UCSD-AML1 (cell line): ENCODE results near the gene HCN1.
"Not testable (repeated sequence)": the region's sequence is repeated elsewhere in the genome, so short reads cannot be mapped to it uniquely, and the experiment has no call there.

Experiments used
- DNase-seq: peaks from one replicate; lab custom pipeline; 2025; ENCODE audit not compliant: unreplicated experiment; lab: John Stamatoyannopoulos, UW

Gene HCN1

DNA sequence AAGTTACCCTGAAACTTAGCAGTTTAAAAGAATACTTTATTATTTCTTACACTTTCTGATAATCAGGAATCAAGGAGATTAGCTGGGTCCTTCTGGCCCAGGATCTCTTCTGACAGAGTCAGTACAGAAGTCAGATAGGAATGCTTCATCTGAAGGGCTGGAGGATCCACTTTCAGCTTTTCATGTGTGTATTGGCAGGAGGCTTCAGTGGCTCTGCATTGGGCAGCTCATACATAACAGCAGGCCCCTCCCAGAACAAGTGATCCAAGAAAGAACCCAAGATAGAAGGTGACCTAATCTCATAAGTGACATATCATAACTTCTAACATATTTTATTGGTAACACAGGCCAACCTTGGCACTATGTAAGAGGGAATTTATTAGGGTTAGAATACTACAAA, 258.4 kb downstream of the HCN1 start:
- no peak for DNase-seq

DNA sequence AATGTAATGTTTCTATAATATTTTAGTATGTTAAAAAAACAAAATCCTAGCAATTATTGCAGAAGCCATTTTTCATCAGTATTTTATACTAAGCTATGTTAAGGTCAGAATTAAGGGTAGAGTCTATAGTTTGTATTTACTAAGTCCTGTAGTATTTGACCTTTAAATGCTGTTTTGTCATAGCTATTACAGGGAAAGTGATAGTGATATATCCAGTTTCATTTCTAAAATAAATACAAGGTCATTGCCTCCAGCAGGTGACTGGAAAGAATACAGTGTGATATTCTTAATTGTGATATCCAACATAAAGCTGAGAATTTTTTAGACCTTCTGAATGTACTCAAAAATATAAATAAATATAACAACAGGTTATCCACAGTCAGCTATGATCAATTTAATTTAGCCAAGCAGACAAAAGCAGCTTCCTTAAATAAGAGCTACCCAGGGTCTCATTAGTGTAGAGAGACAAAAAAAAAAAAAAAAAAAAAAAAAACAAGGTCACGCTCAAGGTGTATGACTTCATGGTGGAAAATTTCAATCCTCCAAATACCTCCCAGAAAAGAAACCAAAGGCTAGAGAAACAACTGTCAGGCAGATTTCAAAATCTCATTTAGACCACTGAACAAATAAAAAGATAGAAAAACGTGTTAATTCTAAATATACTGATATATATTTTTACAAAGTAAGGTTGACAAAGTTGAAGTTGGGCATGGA, 278.7 kb downstream of the HCN1 start:
- no peak for DNase-seq

- DNase-seq, result no peak
Observed at GRCh38 chr5:45414620-45415573, 281.3 kb downstream of the HCN1 start.

DNA sequence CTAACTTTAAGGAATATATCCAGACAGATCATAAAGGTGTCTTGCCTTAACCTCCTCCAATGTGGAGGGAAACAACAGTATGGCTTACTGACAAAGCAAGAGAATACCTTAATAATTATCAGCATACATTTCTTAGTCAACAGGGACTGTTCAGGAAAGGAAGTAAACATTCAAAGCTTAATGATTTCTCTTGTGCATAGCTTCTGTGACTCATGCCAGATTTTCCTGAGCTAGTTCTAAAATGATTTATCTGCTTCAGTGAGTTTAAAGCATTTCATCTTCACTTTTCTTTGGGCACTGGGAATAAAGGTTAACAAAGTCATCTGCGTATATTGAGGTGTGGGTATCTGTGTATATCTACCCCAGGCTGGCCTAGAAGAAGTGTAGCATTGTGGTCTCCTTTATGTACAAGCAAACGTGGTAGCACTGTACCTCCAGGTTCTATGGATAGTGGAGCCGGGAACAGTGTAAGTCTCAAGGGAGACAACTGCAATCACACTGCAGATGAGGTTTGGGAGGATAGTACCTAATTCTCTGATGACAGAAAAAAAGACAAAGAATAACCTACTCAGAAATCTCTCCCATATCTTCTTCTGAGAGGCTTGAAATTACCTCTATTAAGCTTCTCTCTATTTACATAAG, 284.1 kb downstream of the HCN1 start:
- no peak for DNase-seq

GRCh38 chr5:45410304-45410995, 285.7 kb downstream of the HCN1 start:
- no peak for DNase-seq

DNA sequence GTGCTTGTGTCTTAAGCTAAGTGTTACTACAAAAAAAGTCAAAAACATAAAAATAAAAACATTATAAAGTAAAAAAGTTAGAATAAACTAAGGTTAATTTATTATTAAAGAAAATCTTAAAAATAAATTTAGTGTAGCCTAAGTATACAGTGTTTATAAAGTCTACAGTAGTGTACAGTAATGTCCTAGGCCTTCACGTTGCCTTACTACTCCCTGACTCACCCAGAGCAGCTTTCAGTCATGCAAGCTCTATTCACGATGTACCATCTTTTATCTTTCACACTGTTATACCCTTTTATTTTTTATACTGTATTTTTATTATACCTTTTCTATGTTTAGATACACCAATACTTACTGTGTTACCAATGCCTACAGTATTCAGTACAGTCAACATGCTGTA, 288.1 kb downstream of the HCN1 start:
- DNase-seq, result no peak

DNA sequence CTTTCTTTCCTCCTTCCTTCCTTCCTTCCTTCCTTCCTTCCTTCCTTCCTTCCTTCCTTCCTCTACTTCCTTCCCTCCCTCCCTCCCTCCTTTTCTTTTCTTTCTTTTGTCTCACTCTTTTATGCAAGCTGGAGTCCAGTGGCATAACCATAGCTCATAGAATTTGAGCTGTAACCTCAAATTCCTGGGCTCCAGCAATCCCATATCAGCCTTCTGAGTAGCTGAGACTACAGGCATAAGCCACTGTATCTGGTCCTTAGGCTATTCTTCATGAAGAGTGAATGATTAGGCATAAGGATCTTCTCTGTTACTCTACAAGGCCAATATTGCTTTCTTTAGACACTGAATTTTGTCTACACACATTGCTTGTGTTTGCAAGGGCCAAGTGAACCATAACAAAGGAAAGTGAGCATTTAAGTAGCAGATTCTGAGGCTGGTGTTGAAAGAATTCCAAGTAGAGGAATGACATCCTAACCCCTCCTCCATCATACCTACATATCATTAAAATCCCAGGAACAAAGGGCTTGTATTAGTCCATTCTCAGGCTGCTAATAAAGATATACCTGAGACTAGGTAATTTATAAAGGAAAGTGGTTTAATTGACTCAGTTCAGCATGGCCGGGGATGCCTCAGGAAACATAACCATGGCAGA, 293.2 kb downstream of the HCN1 start:
- no peak for DNase-seq

DNA sequence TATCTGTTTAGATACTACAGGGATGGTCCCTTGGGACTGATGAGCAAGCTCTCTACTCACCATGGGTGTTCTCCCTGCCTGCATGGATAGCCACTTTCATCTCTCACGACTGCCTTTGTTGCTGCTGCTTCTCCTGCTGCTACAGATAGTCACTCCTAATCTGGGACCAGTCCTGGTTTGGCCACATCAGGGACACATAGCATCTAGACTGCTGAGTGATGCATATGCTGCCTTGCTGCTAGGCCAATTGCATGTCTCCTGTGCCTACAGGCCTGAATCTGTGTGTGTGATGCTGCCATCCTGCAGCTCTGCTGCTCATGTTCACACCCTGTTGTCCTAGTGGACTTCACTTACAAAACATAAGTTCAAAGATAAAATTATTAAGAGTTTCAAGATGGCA, 297.1 kb downstream of the HCN1 start:
- no peak for DNase-seq

DNA sequence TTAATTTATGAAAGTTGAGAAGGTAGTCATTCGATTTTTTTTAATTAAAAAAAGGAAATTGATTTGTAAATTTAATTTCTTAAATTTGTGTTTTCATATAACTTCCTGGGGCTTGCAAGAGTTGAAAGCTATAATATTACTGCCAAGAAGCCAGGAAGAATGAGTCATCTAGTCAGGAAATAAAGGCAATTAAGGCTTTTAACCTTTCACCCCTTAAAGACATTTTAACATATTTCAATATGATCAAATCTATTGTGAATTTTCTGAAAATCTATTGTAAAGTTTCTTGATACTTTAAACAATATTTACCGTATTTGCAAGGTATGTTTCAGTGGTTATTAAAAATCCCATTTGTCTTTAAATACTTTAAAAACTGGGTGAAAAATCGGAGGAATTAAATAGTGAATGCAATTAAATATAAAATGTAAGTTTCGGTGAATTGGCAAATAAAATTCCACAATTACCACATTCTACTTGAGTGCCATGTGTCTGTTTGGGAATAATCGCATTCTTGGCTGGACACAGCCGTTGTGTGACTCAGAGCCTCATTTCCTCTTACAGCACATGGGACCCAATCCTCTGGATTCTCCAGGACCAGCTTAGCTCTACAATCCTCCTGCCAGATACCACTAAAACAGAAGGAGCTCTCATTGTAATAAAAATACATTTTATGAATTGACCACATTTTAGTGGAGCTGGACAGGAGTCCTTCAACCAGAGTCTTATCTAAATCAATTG, 310.7 kb downstream of the HCN1 start:
- DNase-seq, result peak; percentile 4

GRCh38 chr5:45383985-45384384, 312.2 kb downstream of the HCN1 start:
- DNase-seq, result no peak

GRCh38 chr5:45382583-45382982, 313.6 kb downstream of the HCN1 start:
- no peak for DNase-seq

DNA sequence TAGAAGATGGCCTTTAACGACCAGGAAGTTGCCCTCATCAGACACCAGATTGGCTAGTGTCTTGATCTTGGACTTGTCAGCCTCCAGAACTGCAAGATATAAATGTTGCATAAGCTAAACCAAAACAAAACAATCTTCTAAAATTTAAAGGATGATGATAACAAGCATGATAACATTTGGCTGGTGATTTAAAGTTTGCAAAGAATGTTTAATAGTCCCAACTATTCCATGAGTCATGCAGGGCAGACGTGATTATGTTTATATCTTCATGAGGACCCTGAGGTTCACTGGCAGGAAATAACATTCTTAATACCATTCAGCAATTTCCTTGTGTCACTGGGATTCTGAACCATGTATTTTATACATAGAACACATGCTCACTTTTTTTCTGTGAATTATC, 319.8 kb downstream of the HCN1 start:
- DNase-seq, result no peak

- no peak for DNase-seq
Observed at GRCh38 chr5:45372629-45373028, 323.6 kb downstream of the HCN1 start.

DNA sequence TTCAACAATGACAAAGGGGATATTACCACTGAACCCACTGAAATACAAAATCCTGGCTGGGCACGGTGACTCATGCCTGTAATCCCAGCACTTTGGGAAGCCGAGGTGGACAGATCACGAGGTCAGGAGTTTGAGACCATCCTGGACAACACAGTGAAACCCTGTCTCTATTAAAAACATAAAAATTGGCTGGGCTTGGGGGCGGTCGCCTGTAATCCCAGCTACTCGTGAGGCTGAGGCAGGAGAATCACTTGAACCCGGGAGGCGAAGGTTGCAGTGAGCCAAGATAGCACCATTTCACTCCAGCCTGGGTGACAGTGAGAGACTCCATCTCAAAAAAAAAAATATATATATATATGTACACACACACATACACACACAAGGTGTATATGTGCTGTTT, 324.8 kb downstream of the HCN1 start:
- not testable (repeated sequence) for DNase-seq

- DNase-seq, result no peak
Observed at GRCh38 chr5:45355189-45355992, 340.8 kb downstream of the HCN1 start.

DNA sequence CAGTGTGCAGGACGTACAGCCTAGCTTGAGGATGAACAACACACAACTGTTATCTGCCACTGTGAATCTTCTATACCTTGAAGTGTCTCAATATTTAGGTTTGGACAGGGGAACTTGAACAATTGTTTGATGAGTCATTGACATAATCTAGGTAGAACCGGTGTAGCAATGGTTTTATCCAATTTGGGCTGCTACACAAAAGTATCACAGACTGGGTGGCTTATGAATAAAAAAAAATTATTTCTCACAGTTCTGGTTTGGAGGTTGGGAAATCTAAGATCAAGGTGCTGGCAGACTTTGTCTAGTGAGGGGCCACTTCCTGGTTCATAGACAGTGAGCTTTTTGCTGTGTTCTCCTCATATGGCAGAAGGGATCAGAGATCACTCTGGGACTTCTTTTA, 359.7 kb downstream of the HCN1 start:
- DNase-seq, result no peak

- no peak for DNase-seq
Observed at GRCh38 chr5:45335978-45336377, 360.2 kb downstream of the HCN1 start.

- DNase-seq, result no peak
Observed at GRCh38 chr5:45335346-45335745, 360.8 kb downstream of the HCN1 start.

DNA sequence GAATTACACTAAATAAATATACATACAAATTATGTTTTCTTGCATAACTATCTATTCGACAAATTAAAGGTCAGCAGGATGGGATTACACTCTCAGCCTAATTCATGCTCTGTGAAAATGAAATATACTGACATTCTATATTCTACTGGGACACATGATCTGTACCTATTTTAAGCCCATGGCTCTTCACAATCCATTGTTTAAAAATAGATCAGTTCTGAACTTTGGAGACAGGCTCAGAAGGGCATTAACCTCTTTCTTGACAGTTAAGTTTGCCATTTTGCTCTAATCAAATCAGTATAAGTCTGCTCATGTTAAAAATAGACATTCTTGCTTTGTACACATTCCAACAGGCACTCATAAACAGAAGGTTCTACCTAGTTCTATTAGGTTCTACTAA, 361.2 kb downstream of the HCN1 start:
- DNase-seq, result no peak
